Tibial nerve (tissue), 4 donors: Measurements from ENCODE around the gene RAB11FIP4. TPM values are rescaled to one million over a fixed set of nuclear protein-coding genes. Genes with fewer than 3 reads are reported as not detected.
"Not testable (repeated sequence)": the region's sequence is repeated elsewhere in the genome, so short reads cannot be mapped to it uniquely, and the experiment has no call there.

Experiments
- DNase-seq, 2 donors: peaks; one replicate each; pipeline ENCODE4 v3.0.0-alpha.2; 2019; ENCODE audit warnings: low spot score in 2 of 2
- H3K27ac ChIP-seq, 4 donors: fragments of 200-600 bp; sonication (generic) in 3 of 4; one replicate each; pipeline ENCODE4 v1.5.1; 2017 to 2019; ENCODE audit warnings: mild to moderate bottlenecking in 1 of 4
- H3K27me3 ChIP-seq, 2 donors: fragments of 200-600 bp; sonication (generic) in 1 of 2; one replicate each; pipeline versions ENCODE4 v1.5.1 to v1.6.0; 2017 to 2019
- H3K36me3 ChIP-seq, 3 donors: fragments of 200-600 bp; sonication (generic); one replicate each; pipeline ENCODE4 v1.5.1; 2018 to 2019
- H3K4me1 ChIP-seq, 4 donors: fragments of 200-600 bp; sonication (generic) in 3 of 4; one replicate each; pipeline ENCODE4 v1.5.1; 2017 to 2019
- H3K4me3 ChIP-seq, 4 donors: fragments of 200-600 bp; sonication (generic) in 3 of 4; one replicate each; pipeline ENCODE4 v1.5.1; 2017 to 2019; ENCODE audit warnings: mild to moderate bottlenecking in 1 of 4, moderate library complexity in 1 of 4
- H3K9me3 ChIP-seq, 4 donors: fragments of 200-600 bp; sonication (generic) in 3 of 4; one replicate each; pipeline ENCODE4 v1.5.1; 2017 to 2019
- CTCF ChIP-seq, 5 experiments: fragments of 200-600 bp in 3 of 5; fragments of 450-650 bp in 2 of 5; sonication (generic) in 3 of 5; IDR thresholded peaks; one replicate each; pipeline ENCODE4 v1.5.1; 2016 to 2019; ENCODE audit warnings: antibody characterized with exemption in 5 of 5, mild to moderate bottlenecking in 3 of 5, moderate library complexity in 2 of 5
- EP300 ChIP-seq, 2 donors: sonication (generic); formaldehyde crosslinking; IDR thresholded peaks; one replicate each; pipeline ENCODE4 v1.6.1; 2017; ENCODE audit warnings: antibody characterized with exemption in 2 of 2, mild to moderate bottlenecking in 1 of 2
- POLR2A ChIP-seq, 2 donors: fragments of 450-650 bp; IDR thresholded peaks; one replicate each; pipeline ENCODE4 v1.6.1; 2017; ENCODE audit warnings: antibody characterized with exemption in 2 of 2, mild to moderate bottlenecking in 2 of 2, moderate library complexity in 2 of 2
- WGBS, 2 donors: methylation state at CpG; one replicate each; pipeline ENCODE4 v1.1.5; 2018; 5-methylcytosine and 5-hydroxymethylcytosine counted together
- total RNA-seq, 4 donors: library from RNA; depleted of rRNA; stranded (reverse); fragments of >200 nt; gene quantifications; one replicate each; pipeline ENCODE4 v1.1.0, GENCODE V29; 2016

RAB11FIP4 gene
- total RNA-seq, 4 donors from 2014 or later: 2.7 to 6.9 (median 4.1) TPM

- Histone ChIP-seq H3K27ac (no peak overlapping the region), H3K4me3 (no peak overlapping the region), H3K36me3 (peaks cover 0 to 23% (median 6%) of the 10 kb centered on the region in 3 donors), H3K4me1 (peaks cover 0 to 6% (median 0%) of the 10 kb centered on the region in 4 donors), H3K9me3 (no peaks in the 10 kb centered on the region), H3K27me3 (no peaks in the 10 kb centered on the region)
- TF ChIP-seq EP300 (IDR thresholded peaks at IDR 0.05): no peak
- no peak for TF ChIP-seq POLR2A (IDR thresholded peaks at IDR 0.05)
- TF ChIP-seq CTCF (IDR thresholded peaks at IDR 0.05): no peak
- DNase-seq: no peak
Measured at GRCh38 chr17:31381165-31381668, 10.3 kb upstream of the RAB11FIP4 start.

- H3K27ac ChIP-seq, H3K4me3 ChIP-seq, H3K27me3 ChIP-seq, H3K9me3 ChIP-seq, H3K4me1 ChIP-seq, DNase-seq: not testable (repeated sequence)
- peaks cover 0 to 22% (median 6%) of the 10 kb centered on the region in 3 donors for H3K36me3 ChIP-seq
- WGBS, 2 donors: 88 to 92% methylated on average over 11 of the region's 11 CpGs
Measured at GRCh38 chr17:31382668-31383275, 8.7 kb upstream of the RAB11FIP4 start.

- H3K36me3 ChIP-seq: peaks cover 0 to 20% (median 6%) of the 10 kb centered on the region in 3 donors
- not testable (repeated sequence) for H3K9me3 ChIP-seq, DNase-seq, H3K27ac ChIP-seq, H3K4me1 ChIP-seq, H3K4me3 ChIP-seq, H3K27me3 ChIP-seq
- WGBS, 2 donors: 89 to 91% methylated on average over 6 of the region's 6 CpGs
Measured at GRCh38 chr17:31383488-31383887, 8.0 kb upstream of the RAB11FIP4 start.

- no peak overlapping the region for H3K27ac ChIP-seq
- DNase-seq: no peak
- H3K4me1 ChIP-seq: peaks cover 0 to 7% (median under 1%) of the 10 kb centered on the region in 4 donors
- WGBS, 2 donors: 85 to 92% methylated on average over 7 of the region's 7 CpGs
- no peak for TF ChIP-seq EP300 (IDR thresholded peaks at IDR 0.05)
- TF ChIP-seq POLR2A (IDR thresholded peaks at IDR 0.05): no peak
- no peak for TF ChIP-seq CTCF (IDR thresholded peaks at IDR 0.05)
- peaks cover 0 to 16% (median 6%) of the 10 kb centered on the region in 3 donors for H3K36me3 ChIP-seq
- H3K9me3 ChIP-seq: no peaks in the 10 kb centered on the region
- H3K27me3 ChIP-seq: peaks cover 0 to 10% of the 10 kb centered on the region in 2 donors
- no peak overlapping the region for H3K4me3 ChIP-seq
Measured at GRCh38 chr17:31385428-31386285, 5.8 kb upstream of the RAB11FIP4 start.

- Histone ChIP-seq H3K4me3 (no peak overlapping the region), H3K27me3 (peaks cover 0 to 17% of the 10 kb centered on the region in 2 donors), H3K36me3 (peaks cover 0 to 15% (median 6%) of the 10 kb centered on the region in 3 donors), H3K27ac (no peak overlapping the region), H3K9me3 (no peaks in the 10 kb centered on the region), H3K4me1 (peaks cover 0 to 14% (median 7%) of the 10 kb centered on the region in 4 donors)
- no peak for TF ChIP-seq CTCF (IDR thresholded peaks at IDR 0.05)
- TF ChIP-seq EP300 (IDR thresholded peaks at IDR 0.05): no peak
- TF ChIP-seq POLR2A (IDR thresholded peaks at IDR 0.05): no peak
- no peak for DNase-seq
- WGBS, 2 donors: 75 to 79% methylated on average over 3 of the region's 3 CpGs
Measured at GRCh38 chr17:31386542-31387075, 4.9 kb upstream of the RAB11FIP4 start.

GRCh38 chr17:31387438-31387837 is 4.0 kb upstream of the RAB11FIP4 start:
- TF ChIP-seq EP300 (IDR thresholded peaks at IDR 0.05) (no peak), CTCF (IDR thresholded peaks at IDR 0.05) (no peak), POLR2A (IDR thresholded peaks at IDR 0.05) (no peak)
- H3K27ac ChIP-seq: no peak overlapping the region
- no peak overlapping the region for H3K4me3 ChIP-seq
- H3K9me3 ChIP-seq: no peaks in the 10 kb centered on the region
- DNase-seq: no peak
- peaks cover 0 to 7% (median 0%) of the 10 kb centered on the region in 3 donors for H3K36me3 ChIP-seq
- WGBS, 2 donors: 79 to 81% methylated on average over 12 of the region's 12 CpGs
- peaks cover 0 to 23% of the 10 kb centered on the region in 2 donors for H3K27me3 ChIP-seq
- peaks cover 0 to 21% (median 10%) of the 10 kb centered on the region in 4 donors for H3K4me1 ChIP-seq
